AG04450 (cell line): ENCODE measurements around the gene HAGHL. TPM values are rescaled to one million over a fixed set of nuclear protein-coding genes. Genes with fewer than 3 reads are reported as not detected.

Source experiments
- CTCF ChIA-PET: fragments of 300-600, 350-600 bp; formaldehyde crosslinking; extraction: SDS; loops from one replicate; lab custom pipeline; 2022; ENCODE audit warnings: antibody characterized with exemption, inconsistent platforms; lab: Charles Lee
- POLR2A ChIA-PET: fragments of 350-600 bp; formaldehyde crosslinking; extraction: SDS; loops from one replicate; lab custom pipeline; 2021; ENCODE audit warnings: antibody characterized with exemption, inconsistent platforms; lab: Yijun Ruan, JAX
- DNase-seq: peaks from one replicate; pipeline ENCODE4 v3.0.0-alpha.2; 2011; ENCODE audit warnings: low read depth, low spot score
- H3K27ac ChIP-seq: one replicate; pipeline ENCODE4 v1.5.1; 2012; ENCODE audit warnings: low read depth, low read length, control low read depth
- H3K27me3 ChIP-seq: one replicate; pipeline ENCODE4 v1.6.0; 2012; ENCODE audit warnings: low read length; ENCODE audit not compliant: control insufficient read depth, insufficient read depth
- H3K4me3 ChIP-seq: 2 replicates; pipeline ENCODE4 v1.5.1; 2011; ENCODE audit warnings: mild to moderate bottlenecking, low read depth, low read length, control low read depth
- H3K9me3 ChIP-seq: 2 replicates; pipeline ENCODE4 v1.5.1; 2012; ENCODE audit warnings: low read length; ENCODE audit not compliant: control insufficient read depth, insufficient read depth
- CTCF ChIP-seq: IDR thresholded peaks from 2 replicates; pipeline ENCODE4 v1.5.1; 2011; ENCODE audit warnings: low read depth, low read length, control low read depth, inconsistent platforms
- polyA plus RNA-seq: library from polyadenylated mRNA; depleted of rRNA; stranded (reverse); fragments of >200 nt; gene quantifications from 2 replicates; pipeline ENCODE4 v1.2.3, GENCODE V29; 2011

HAGHL gene
- polyA plus RNA-seq, 1 experiment: 4.2 TPM

GRCh38 chr16:732332-732731, 5.4 kb downstream of the HAGHL start:
- H3K27me3 ChIP-seq: no peaks in the 10 kb centered on the region
- CTCF ChIA-PET: no interaction called here
- POLR2A ChIA-PET: no interaction called here

GRCh38 chr16:732936-733335, 6.0 kb downstream of the HAGHL start:
- Histone ChIP-seq H3K27me3 (no peaks in the 10 kb centered on the region), H3K4me3 (no peak overlapping the region), H3K27ac (no peak overlapping the region), H3K9me3 (no peaks in the 10 kb centered on the region; the same call in 1 of the 2 replicates)
- TF ChIP-seq CTCF: no peak
- POLR2A ChIA-PET: no interaction called here
- CTCF ChIA-PET: interaction anchor here (1.0 kb wide), 1 partner anchor 14 kb away, joined by 3 read pairs; no protein-coding TSS in a partner anchor
- no peak for DNase-seq

More at GRCh38 chr16:732332-732731, 5.4 kb downstream of the HAGHL start:
- DNase-seq: no peak
- Histone ChIP-seq H3K27ac (no peak overlapping the region), H3K4me3 (no peak overlapping the region), H3K9me3 (no peaks in the 10 kb centered on the region; the same call in 1 of the 2 replicates)
- no peak for TF ChIP-seq CTCF

GRCh38 chr16:733382-734207, 6.7 kb downstream of the HAGHL start:
- no peak for DNase-seq
- CTCF ChIA-PET: interaction anchor here (1.0 kb wide), 1 partner anchor 13 kb away, joined by 3 read pairs; no protein-coding TSS in a partner anchor
- H3K27ac ChIP-seq: no peak overlapping the region
- no peaks in the 10 kb centered on the region for H3K27me3 ChIP-seq
- POLR2A ChIA-PET: no interaction called here
- no peak overlapping the region for H3K4me3 ChIP-seq
- H3K9me3 ChIP-seq: no peaks in the 10 kb centered on the region; the same call in 1 of the 2 replicates
- peak; percentile 47 for TF ChIP-seq CTCF

- CTCF ChIA-PET: no interaction called here
- DNase-seq: no peak
- no peak overlapping the region for H3K27ac ChIP-seq
- H3K4me3 ChIP-seq: no peak overlapping the region
- no peaks in the 10 kb centered on the region; the same call in 1 of the 2 replicates for H3K9me3 ChIP-seq
- TF ChIP-seq CTCF: no peak
- POLR2A ChIA-PET: no interaction called here
- H3K27me3 ChIP-seq: no peaks in the 10 kb centered on the region
These were observed 7.5 kb downstream of the HAGHL start for GRCh38 chr16:734208-734980.
